HepG2 (cell line): ENCODE results near the gene GPBAR1. TPM values are rescaled to one million over a fixed set of nuclear protein-coding genes. Genes with fewer than 3 reads are reported as not detected.
A peak's percentile ranks its signal among the peaks of the same experiment; 100 is the strongest.

Experiments used
- ATAD3A ChIP-seq: sonication (generic); formaldehyde crosslinking; IDR thresholded peaks from 2 replicates; pipeline ENCODE4 v1.4.0; 2020; ENCODE audit warnings: missing genetic modification reagents
- CHD2 ChIP-seq: IDR thresholded peaks from 2 replicates; pipeline ENCODE4 v1.6.1; 2011; ENCODE audit warnings: low read depth, low read length, improper control_type of control experiment
- HHEX ChIP-seq: IDR thresholded peaks from 2 replicates; pipeline ENCODE4 v1.6.1; 2016; ENCODE audit warnings: control low read depth
- HOXD1 ChIP-seq: sonication (generic); formaldehyde crosslinking; IDR thresholded peaks from 2 replicates; pipeline ENCODE4 v1.5.0; 2020; ENCODE audit warnings: missing genetic modification reagents
- KMT2B ChIP-seq: IDR thresholded peaks from 2 replicates; pipeline ENCODE4 v1.6.1; 2016; ENCODE audit warnings: missing genetic modification reagents, missing compliant biosample characterization
- MED13 ChIP-seq: sonication (generic); formaldehyde crosslinking; IDR thresholded peaks from 2 replicates; pipeline ENCODE4 v1.5.0; 2020; ENCODE audit warnings: missing genetic modification reagents
- SATB2 ChIP-seq: sonication (generic); formaldehyde crosslinking; IDR thresholded peaks from 2 replicates; pipeline ENCODE4 v1.5.0; 2020; ENCODE audit warnings: missing genetic modification reagents
- SUZ12 ChIP-seq: fragments of 150-350 bp; IDR thresholded peaks from 2 replicates; pipeline ENCODE4 v1.6.1; 2014; ENCODE audit warnings: low read depth, low read length
- ZNF235 ChIP-seq: sonication (generic); formaldehyde crosslinking; IDR thresholded peaks from 2 replicates; pipeline ENCODE4 v1.8.1; 2023; ENCODE audit warnings: mild to moderate bottlenecking, missing genetic modification reagents, borderline replicate concordance
- ZNF557 ChIP-seq: sonication (generic); formaldehyde crosslinking; IDR thresholded peaks from 2 replicates; pipeline ENCODE4 v1.4.0; 2020; ENCODE audit warnings: missing genetic modification reagents
- ZNF615 ChIP-seq: sonication (generic); formaldehyde crosslinking; IDR thresholded peaks from 2 replicates; pipeline ENCODE4 v1.5.0; 2020; ENCODE audit warnings: mild to moderate bottlenecking, missing genetic modification reagents, borderline replicate concordance
- ZNF83 ChIP-seq: sonication (generic); formaldehyde crosslinking; IDR thresholded peaks from 2 replicates; pipeline ENCODE4 v1.4.0; 2020; ENCODE audit warnings: missing genetic modification reagents, mild to moderate bottlenecking, borderline replicate concordance
- polyA plus RNA-seq, 8 experiments: library from polyadenylated mRNA; depleted of rRNA in 3 of 8; stranded (reverse) in 7 of 8; unstranded in 1 of 8; fragments of >200 nt; fragmentation: Illumina TruSeq in 4 of 8; extraction: Trizol in 4 of 8; gene quantifications; 2 replicates each; pipeline versions ENCODE4 v1.2.1 to v1.2.3, GENCODE V29; 2011 to 2016; ENCODE audit warnings: low read depth in 4 of 8, missing spikeins in 1 of 8, mixed read lengths in 1 of 8; ENCODE audit not compliant: insufficient read depth in 1 of 8
- total RNA-seq, 5 experiments: library from RNA; depleted of rRNA; stranded (reverse); fragments of >200 nt; fragmentation: Illumina TruSeq; extraction: Trizol; gene quantifications; 2 replicates each; pipeline ENCODE4 v1.2.3, GENCODE V29; 2016; ENCODE audit warnings: low read depth in 1 of 5
- TF ChIP-seq, protein P1 (sequence below): sonication (generic); formaldehyde crosslinking; IDR thresholded peaks from 2 replicates; pipeline ENCODE4 v1.4.0; 2020; ENCODE audit warnings: missing genetic modification reagents
- TF ChIP-seq, protein P2 (sequence below): sonication (generic); formaldehyde crosslinking; IDR thresholded peaks from 2 replicates; pipeline ENCODE4 v1.8.0; 2022; ENCODE audit warnings: mild to moderate bottlenecking, missing genetic modification reagents, borderline replicate concordance
- TF ChIP-seq, protein P3 (sequence below): sonication (generic); formaldehyde crosslinking; IDR thresholded peaks from 2 replicates; pipeline ENCODE4 v1.8.0; 2022; ENCODE audit warnings: mild to moderate bottlenecking, missing genetic modification reagents, moderate library complexity
- TF ChIP-seq, protein P4 (sequence below): sonication (generic); formaldehyde crosslinking; IDR thresholded peaks from 2 replicates; pipeline ENCODE4 v1.8.1; 2022; ENCODE audit warnings: mild to moderate bottlenecking, missing genetic modification reagents
- TF ChIP-seq, protein P5 (sequence below): sonication (generic); formaldehyde crosslinking; IDR thresholded peaks from 2 replicates; pipeline ENCODE4 v1.4.0; 2020; ENCODE audit warnings: mild to moderate bottlenecking, missing genetic modification reagents
- TF ChIP-seq, protein P6 (sequence below): fragments of 450-650 bp; IDR thresholded peaks from 2 replicates; pipeline ENCODE4 v1.6.1; 2016

The GPBAR1 gene
- total and polyA plus RNA-seq, 2 of the 13 experiments (the other 11 are each of a cell fraction or from before 2014, with no cell fraction given) = 0.05 to 0.09 TPM

DNA sequence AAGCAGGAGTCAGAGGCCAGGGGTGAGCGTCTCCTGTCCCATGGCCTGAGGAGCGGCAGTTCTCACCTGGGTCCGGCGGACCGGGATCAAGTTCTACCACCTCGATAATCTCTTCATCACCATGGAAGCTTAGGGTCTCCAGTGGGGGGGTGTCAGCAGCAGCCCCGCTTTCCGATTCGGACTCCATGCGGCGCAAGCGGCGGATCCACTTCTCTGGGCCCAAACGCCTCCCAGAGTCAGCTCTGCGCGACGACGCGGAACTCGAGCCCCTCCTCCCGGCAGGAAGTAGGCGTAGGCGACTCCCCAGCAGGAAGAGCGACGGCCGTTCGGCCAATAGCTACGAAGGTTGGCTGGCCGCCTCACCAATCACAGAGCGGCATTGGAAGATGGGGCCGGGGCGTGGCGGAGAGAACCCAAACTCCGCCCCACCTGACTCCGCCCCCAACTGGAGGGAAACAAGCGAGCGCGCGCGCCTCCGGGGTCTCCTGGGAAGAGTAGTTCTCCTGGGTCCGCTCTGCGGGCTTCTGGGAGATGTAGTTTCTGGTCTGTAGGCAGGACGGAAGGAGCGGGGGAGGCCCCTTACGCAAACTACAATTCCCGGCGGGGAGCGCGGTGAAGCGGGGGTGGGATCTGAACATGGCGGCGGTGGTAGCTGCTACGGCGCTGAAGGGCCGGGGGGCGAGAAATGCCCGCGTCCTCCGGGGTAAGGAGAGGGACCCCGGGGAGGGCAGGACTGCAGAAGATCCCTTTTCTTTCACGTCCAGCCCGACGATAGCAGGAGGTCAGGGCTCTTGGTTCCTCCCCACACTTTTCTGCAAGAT lies 9.3 kb downstream of the GPBAR1 start, which contains the start of the genes AAMP and PNKD (continued):
- TF ChIP-seq, protein P1, sequence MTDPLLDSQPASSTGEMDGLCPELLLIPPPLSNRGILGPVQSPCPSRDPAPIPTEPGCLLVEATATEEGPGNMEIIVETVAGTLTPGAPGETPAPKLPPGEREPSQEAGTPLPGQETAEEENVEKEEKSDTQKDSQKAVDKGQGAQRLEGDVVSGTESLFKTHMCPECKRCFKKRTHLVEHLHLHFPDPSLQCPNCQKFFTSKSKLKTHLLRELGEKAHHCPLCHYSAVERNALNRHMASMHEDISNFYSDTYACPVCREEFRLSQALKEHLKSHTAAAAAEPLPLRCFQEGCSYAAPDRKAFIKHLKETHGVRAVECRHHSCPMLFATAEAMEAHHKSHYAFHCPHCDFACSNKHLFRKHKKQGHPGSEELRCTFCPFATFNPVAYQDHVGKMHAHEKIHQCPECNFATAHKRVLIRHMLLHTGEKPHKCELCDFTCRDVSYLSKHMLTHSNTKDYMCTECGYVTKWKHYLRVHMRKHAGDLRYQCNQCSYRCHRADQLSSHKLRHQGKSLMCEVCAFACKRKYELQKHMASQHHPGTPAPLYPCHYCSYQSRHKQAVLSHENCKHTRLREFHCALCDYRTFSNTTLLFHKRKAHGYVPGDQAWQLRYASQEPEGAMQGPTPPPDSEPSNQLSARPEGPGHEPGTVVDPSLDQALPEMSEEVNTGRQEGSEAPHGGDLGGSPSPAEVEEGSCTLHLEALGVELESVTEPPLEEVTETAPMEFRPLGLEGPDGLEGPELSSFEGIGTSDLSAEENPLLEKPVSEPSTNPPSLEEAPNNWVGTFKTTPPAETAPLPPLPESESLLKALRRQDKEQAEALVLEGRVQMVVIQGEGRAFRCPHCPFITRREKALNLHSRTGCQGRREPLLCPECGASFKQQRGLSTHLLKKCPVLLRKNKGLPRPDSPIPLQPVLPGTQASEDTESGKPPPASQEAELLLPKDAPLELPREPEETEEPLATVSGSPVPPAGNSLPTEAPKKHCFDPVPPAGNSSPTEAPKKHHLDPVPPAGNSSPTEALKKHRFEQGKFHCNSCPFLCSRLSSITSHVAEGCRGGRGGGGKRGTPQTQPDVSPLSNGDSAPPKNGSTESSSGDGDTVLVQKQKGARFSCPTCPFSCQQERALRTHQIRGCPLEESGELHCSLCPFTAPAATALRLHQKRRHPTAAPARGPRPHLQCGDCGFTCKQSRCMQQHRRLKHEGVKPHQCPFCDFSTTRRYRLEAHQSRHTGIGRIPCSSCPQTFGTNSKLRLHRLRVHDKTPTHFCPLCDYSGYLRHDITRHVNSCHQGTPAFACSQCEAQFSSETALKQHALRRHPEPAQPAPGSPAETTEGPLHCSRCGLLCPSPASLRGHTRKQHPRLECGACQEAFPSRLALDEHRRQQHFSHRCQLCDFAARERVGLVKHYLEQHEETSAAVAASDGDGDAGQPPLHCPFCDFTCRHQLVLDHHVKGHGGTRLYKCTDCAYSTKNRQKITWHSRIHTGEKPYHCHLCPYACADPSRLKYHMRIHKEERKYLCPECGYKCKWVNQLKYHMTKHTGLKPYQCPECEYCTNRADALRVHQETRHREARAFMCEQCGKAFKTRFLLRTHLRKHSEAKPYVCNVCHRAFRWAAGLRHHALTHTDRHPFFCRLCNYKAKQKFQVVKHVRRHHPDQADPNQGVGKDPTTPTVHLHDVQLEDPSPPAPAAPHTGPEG (CRISPR knock-in tag) = peak; percentile 72
- TF ChIP-seq ZNF235 (CRISPR knock-in tag) (peak; percentile 27; the same call in 1 of the 2 replicates), ZNF83 (no peak), HOXD1 (no peak; the same call in none of the 2 replicates), ATAD3A (CRISPR knock-in tag) (no peak), KMT2B (CRISPR knock-in tag) (peak; percentile 81), SUZ12 (peak; percentile 97), ZNF615 (CRISPR knock-in tag) (no peak), CHD2 (peak; percentile 64; the same call in 1 of the 2 replicates), SATB2 (CRISPR knock-in tag) (0 out of 2 replicates have a peak, but pooled peaks have one; percentile 29), HHEX (CRISPR knock-in tag) (no peak), ZNF557 (CRISPR knock-in tag) (0 out of 2 replicates have a peak, but pooled peaks have one; percentile 24), MED13 (CRISPR knock-in tag) (no peak)
- TF ChIP-seq, protein P2, sequence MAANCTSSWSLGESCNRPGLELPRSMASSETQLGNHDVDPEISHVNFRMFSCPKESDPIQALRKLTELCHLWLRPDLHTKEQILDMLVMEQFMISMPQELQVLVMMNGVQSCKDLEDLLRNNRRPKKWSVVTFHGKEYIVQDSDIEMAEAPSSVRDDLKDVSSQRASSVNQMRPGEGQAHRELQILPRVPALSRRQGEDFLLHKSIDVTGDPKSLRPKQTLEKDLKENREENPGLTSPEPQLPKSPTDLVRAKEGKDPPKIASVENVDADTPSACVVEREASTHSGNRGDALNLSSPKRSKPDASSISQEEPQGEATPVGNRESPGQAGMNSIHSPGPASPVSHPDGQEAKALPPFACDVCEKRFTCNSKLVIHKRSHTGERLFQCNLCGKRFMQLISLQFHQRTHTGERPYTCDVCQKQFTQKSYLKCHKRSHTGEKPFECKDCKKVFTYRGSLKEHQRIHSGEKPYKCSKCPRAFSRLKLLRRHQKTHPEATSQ = no peak
- TF ChIP-seq, protein P3, sequence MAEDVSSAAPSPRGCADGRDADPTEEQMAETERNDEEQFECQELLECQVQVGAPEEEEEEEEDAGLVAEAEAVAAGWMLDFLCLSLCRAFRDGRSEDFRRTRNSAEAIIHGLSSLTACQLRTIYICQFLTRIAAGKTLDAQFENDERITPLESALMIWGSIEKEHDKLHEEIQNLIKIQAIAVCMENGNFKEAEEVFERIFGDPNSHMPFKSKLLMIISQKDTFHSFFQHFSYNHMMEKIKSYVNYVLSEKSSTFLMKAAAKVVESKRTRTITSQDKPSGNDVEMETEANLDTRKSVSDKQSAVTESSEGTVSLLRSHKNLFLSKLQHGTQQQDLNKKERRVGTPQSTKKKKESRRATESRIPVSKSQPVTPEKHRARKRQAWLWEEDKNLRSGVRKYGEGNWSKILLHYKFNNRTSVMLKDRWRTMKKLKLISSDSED (CRISPR knock-in tag) = 0 out of 2 replicates have a peak, but pooled peaks have one; percentile 74
- TF ChIP-seq, protein P4, sequence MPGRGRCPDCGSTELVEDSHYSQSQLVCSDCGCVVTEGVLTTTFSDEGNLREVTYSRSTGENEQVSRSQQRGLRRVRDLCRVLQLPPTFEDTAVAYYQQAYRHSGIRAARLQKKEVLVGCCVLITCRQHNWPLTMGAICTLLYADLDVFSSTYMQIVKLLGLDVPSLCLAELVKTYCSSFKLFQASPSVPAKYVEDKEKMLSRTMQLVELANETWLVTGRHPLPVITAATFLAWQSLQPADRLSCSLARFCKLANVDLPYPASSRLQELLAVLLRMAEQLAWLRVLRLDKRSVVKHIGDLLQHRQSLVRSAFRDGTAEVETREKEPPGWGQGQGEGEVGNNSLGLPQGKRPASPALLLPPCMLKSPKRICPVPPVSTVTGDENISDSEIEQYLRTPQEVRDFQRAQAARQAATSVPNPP (CRISPR knock-in tag) = no peak
- TF ChIP-seq, protein P5, sequence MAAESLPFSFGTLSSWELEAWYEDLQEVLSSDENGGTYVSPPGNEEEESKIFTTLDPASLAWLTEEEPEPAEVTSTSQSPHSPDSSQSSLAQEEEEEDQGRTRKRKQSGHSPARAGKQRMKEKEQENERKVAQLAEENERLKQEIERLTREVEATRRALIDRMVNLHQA (CRISPR knock-in tag) = no peak
- TF ChIP-seq, protein P6, sequence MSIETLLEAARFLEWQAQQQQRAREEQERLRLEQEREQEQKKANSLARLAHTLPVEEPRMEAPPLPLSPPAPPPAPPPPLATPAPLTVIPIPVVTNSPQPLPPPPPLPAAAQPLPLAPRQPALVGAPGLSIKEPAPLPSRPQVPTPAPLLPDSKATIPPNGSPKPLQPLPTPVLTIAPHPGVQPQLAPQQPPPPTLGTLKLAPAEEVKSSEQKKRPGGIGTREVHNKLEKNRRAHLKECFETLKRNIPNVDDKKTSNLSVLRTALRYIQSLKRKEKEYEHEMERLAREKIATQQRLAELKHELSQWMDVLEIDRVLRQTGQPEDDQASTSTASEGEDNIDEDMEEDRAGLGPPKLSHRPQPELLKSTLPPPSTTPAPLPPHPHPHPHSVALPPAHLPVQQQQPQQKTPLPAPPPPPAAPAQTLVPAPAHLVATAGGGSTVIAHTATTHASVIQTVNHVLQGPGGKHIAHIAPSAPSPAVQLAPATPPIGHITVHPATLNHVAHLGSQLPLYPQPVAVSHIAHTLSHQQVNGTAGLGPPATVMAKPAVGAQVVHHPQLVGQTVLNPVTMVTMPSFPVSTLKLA = peak; percentile 90
